TTC549 (cell line): ENCODE data around the gene JADE3.

ENCODE experiments used
- FAIRE-seq: peaks from 2 replicates; lab custom pipeline; 2012; peaks lifted over from hg19 to GRCh38; lab: Jason Lieb, UNC

The JADE3 gene

DNA sequence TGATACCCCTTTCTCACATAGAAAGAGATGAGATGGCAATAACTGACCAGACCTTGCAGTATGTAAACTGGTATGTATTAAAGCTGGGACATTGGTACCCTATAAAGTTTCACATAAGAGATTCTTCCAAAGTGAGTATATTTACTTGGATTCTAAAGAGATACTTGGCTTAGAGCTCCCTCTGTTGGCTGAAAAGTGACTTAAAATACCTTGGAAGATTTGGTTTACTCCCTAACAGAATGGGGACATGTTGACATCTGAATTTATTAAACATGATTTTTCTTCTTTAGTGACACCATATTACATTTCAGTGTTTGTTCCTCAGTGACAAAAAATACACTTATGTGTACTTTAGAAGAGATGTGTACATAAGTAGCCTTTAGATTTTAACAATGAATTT, 118.1 kb downstream of the JADE3 start:
- peak; percentile 92 for FAIRE-seq

DNA sequence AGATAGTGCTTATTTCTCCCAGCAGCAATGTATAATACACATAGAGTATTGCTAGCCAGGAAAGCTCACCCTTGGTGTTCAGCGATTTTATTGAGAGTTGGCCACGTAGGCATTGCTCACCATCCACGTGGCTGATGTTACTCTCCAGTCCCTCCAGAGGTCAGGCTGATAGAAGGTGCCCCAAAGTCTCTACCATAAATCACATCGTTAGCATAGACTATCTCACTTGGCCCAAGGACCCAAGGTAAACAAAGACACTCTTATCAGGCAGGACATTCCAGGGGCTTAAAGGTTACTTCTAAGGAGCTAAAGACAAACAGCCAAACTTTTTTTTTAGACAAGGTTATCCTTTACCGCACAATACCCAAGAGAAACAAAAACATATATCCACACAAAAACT, 135.8 kb downstream of the JADE3 start:
- FAIRE-seq, result no peak

DNA sequence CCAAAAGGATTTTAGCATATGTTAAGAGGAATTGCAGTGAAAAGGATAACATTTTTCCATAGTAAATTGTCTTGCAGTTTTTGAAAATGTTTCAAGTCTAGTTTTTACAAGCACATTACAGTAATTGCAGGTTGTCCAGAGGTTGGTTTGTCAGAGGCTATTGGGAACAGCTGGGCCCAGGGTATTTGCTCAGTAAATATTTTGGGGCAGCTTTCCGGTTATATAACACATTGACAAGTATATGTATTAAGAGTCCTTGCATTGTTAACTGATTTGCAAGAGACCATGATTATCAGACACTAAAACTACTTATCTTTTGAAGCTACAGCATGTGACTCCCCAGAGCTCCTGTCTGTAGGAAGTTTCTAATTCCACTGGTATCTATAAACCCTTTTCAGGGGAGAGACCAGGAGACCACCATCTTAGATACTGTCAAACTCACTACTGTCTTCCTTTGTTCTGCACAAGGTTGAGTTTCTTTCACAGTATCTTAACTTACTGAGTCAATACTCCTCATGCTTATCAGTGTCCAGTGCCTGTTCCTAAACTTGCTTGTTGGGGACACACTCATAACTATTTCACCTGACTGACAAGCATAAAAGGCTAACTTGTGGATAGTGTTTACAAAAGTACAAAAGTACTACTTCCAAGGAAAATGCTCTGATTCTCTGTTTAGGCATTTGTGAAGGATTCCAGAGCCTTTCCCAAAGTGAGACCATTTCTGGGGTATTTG, 147.1 kb downstream of the JADE3 start:
- FAIRE-seq, result no peak

DNA sequence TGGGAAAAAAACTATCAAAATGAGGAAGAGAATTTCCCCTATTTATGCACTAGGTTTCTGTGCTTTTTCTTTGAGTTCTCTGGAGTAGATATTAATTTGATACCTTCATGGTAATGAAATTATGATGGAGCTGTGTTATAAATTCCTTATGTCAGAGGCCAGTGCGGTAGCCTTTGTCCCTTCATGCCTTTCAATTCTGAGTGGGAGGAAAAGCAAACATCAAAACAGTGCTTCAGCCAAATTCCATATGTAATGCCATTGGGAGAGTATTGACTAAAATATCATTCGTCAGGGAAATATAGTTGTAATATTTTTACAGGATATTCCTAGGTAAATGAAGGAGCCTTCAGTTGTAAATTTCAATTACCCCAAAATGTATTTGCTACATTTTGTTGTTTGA, 148.5 kb downstream of the JADE3 start:
- no peak for FAIRE-seq

DNA sequence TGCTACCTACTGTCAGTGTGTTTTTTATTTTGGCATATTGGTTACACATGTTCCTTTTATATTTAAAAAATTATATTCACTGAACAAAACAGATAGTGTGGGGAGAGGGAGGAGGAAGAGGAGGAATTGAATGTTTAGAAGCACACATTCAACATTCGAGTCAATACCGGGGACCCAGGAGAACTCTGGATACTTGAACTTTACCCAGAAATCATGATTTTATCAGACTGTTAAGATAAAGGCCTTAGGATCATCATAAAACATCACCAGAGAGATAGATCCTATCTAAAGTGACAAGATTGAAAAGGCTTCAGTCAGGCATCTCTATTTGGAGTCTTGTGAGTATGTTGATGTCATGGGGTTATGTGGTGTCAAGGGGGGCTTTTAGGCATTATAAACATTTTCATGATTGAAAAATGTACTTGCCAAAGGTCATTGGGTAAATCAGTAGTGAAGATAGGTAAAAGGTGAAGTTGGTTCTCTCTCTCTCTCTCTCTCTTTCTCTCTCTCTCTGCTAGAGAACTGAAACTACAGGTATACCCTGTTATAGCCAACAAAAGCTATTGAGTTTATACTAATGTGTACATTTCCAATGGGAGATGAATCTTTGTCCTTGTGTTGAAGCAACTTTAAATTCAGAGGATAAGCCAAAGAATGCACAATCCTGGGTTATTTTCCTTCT, 149.2 kb downstream of the JADE3 start:
- FAIRE-seq, result no peak

DNA sequence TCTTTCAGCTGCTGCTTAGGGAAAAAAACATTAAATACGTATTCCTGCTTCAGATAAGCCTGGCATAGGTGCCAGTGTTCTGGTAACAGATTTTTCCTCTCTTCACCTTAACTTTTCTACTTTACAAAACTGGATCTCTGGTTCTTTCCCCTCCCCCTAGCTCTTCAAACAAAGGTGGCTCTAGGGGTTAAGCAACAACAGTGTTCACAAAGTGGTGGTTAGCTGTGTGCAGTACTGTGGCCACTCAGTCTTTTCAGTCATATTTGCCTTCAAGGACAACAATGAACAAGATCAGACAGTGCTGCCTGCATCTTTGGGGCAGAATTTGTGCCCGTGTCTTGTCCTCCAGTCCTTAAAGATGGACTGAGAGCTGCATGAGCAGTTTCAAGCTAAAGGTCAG, 151.0 kb downstream of the JADE3 start:
- no peak for FAIRE-seq

DNA sequence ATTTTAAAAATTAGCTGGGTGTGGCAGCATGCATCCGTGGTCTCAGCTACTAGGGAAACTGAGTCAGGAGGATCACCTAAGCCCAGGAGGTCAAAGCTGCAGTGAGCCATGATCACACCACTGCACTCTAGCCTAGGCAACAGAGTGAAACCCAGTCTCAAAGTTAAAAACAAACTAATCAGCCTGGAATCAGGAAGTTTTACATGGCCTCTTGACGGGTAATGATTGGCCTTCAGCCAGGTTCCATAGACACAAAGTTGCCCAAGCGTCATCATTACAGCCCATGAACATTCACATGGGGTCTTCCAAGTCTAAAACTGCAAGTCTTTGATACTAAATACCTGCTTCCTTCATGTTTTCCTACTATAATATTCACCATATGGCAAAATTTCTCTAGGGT, 156.0 kb downstream of the JADE3 start:
- no peak for FAIRE-seq

DNA sequence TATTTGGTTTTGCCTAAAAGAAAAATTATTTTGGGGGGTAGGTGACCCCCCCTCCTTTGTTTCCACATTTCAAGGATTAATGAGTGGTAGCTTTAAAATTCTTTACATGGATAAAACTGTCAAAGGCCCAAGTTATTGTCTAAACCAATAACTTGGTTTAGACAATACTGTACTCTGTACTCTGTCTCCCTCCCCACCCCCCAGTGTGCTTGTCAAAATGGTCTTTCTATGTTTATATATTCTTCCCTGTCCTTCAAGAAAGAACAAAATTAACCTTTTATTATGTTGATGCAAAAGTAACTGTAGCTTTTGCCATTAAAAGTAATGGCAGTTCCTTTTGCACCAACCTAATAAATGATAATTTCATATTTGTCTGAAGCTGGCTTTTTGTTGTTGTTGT, 156.5 kb downstream of the JADE3 start:
- FAIRE-seq, result no peak

DNA sequence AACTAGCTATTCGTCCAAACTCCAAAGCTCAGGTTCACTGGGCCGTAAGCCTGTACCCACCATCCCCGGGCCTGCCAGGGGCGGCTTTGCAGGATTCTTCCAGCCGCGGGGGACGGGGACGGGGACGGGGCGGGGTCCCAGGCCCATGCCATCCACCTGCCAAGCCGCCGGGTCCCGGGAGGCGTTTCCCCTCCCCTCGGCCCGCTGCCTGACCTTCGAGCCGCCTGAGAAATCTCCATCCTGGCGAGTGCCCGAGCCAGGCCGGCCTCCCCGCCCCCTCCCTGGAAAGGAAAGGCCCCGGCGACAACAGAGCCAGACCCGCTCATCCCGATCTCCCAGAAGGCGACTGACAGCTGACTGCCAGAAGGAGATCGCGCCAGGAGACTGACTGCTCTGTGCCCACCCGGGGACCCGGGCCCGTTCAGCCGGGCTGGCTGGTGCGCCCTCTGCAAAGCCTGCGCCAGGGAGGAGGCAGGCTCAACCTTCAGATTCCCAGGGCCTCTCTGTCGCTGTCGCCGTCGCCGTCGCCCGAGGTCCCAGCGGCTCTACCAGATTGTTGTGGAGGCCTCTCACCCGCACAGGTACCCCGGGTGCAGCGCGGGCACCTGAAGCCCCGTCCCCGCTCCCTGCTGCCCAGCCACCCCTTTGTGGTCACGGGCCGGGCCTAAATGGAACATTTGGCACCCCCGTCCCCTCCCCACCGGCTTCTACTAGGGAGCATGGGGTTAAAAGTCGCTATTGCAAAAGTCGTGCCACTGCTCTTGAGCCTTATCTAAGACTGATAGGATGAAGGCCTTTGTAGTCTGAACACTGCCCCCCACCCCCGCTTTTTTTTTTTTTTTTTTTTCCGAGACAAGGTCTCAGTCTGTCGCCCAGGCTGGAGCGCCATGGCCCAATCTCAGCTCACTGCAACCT, 166.2 kb downstream of the JADE3 start, which contains the start of gene RGN:
RGN (plus strand) TSS at position 315 of the 915 bp plus-strand sequence. CDS start 2,702 bp downstream, outside the sequence.
- no peak for FAIRE-seq

DNA sequence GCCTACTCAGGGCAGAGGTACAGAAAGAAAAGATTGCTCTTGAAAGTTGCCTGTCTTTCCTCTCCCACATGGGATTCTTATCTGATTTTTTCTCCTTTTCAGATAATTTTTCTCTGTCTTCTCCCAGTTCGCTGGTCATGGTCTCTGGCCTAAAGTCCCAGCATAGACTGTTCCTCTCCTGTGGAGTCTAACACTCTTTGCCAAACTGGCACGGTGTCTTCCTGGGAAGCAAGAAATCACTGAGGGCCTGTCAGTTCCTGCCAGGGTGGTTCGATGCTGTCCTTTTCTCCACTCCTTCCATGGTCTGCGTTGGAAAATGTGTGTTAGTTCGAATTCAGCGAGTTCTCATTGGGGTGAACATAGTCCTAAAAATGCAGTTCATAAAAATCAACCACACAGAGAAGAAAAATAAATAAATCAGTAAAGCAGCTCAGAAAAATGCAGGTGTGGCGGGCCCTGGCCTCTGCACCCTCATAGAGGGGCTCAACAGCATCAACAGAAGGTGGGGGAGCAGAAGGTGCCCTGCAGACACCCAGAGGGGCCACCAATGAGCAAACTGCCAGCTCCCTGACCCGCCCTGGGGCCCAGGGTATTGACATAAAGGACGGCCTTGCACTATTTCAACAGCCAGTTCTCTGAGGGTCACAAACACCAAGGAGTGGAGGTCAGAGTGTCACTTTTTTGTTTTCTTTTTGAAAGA, 168.1 kb downstream of the JADE3 start:
- no peak for FAIRE-seq

DNA sequence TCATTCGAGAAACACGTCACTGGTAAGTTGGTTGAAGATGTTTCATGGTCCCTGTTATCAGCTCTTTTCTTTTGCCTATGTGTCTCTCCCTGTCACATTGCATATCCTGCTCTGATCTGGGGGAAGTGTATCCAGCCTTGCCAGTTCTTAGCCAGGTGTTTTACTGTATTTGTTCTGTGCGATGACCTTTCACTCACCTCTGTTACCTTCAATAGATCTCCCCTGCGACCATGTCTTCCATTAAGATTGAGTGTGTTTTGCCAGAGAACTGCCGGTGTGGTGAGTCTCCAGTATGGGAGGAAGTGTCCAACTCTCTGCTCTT, 168.7 kb downstream of the JADE3 start:
- no peak for FAIRE-seq

DNA sequence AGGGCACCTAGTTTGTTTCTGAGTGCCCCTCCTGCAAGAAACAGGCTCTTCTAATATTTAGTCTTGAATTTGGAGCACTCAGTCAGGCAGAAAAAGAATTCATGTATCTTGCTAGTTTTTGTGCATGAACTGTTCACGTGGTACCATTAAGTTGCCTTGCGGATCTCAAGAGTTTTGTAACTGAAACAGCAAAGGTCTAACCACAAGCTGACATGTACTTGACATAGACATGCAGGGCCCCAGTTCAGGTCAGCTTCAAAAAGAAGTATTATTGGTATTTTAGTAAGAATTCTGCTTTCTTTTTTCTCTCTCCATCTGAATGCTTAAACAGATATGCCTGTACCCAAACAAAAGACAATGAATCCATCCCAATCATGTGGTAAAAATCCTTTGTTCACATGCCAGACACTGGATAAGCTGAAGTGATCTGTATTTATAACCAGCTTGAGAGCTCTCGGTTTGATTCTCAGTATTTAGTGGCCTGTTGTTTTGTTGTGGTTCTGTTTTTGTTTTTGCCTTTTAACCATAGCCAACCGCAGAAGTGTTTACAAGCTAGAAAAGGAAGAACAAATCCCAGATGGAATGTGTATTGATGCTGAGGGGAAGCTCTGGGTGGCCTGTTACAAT, 179.0 kb downstream of the JADE3 start:
- FAIRE-seq, result peak; percentile 68

DNA sequence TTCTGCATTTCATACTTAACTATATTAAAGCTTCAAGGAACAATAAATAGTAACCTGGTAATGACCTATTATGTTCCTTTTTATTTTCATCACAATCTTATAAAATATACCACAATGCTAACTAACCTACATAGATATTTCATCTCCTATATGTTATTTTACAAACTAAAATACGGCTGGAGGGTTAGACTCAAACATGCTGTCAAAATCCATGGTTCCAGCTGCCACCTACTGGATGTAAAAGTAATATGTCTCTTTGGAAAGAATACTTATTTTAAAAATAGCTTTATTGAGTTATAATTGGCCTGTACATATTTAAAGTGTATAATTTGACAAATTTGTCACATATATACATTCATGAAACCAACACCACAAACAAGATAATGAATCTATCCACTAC, 181.0 kb downstream of the JADE3 start:
- peak; percentile 94 for FAIRE-seq

DNA sequence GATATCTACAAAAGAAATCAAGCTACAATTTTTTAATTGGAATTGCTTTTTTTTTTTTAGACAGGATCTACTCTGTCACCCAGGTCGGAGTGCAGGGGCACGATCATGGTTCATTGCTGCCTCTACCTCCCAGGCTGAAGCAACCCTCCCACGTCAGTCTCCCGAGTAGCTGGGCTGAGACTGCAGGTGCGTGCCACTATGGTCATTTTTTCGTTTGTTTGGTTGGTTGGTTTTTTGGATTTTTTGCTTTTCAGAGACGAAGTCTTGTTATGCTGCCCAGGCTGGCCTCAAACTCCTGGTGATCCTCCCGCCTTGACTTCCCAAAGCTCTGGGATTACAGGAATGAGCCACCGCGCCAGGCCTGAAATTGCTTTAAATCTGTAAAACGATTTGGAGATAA, 181.6 kb downstream of the JADE3 start:
- FAIRE-seq, result no peak

DNA sequence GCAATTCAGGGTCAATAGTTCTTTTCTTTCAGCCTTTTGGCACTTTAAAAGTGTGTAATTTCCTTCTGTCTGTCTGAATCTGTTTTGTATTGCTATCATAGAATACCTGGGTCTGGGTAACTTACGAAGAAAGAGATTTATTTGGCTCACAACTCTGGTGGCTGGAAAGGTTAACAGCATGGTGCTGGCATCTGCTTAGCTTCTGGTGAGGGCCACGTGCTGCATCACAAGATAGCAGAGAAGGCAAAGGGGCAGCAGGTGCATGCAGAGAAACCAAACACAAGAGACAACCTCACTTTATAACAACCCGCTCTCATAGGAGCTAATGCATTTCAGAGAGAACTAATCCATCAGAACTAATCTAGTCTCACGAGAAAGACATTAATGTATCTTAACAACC, 184.8 kb downstream of the JADE3 start:
- no peak for FAIRE-seq

DNA sequence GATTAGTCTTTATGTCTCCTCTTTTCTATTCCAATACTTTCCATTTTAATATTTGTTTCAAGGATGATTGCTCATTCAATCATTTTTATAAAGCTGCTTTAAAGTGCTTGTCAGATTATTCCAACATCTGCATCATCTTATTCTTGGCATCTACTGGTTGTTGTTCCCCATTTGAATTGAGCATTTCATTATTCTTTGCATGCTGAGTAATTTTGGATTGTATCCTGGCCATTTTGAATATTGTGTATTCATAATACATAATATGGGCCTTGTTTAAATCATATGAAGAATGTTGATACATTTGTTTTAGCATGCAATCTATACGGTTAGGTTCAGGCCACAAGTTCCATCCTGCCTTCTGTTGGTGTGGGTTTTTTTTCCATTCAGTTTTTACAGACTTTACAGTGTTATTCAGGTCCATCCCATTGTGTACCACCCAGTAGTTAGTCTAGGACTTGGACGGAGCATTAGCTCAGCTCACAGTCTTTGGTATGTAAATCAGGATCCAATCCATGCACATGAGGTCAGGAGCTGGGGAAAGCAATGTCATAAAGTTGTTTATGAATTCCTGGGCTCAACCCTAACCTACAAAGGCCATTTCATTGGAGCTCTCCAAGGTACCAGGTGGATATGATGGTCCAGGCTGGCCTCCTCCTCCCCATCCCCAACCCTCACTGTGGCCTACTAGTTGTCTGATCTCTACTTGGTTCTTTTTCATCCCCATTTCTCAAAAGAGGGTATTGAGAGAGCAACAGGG, 186.3 kb downstream of the JADE3 start:
- FAIRE-seq, result no peak

DNA sequence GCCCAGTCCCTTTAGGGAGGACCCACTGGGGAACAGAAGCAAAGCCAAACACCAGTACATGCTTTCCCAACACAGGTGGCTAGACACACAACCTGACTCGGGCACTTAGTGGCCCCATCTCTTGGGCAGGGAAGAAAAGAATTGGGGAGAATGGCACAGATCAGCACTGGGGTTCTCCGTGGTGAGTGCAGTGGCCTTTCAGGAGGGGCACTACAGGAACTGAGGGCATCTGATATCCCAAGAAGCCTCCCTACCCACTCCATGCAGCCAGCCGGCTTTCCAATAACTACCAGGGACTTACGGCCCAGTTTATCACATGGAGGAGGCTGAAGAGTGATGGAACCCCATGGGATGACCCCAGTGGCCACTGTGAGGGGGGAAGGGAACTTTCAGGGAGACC, 189.0 kb downstream of the JADE3 start:
- no peak for FAIRE-seq
